Measurements from ENCODE around the gene SLC9A9. TPM values are rescaled to one million over a fixed set of nuclear protein-coding genes. Genes with fewer than 3 reads are reported as not detected.

SLC9A9 gene
- total and polyA plus RNA-seq, 9 of the 15 experiments (the other 6 are each of a cell fraction or from before 2014, with no cell fraction given), result 0.03 to 0.13 TPM; not detected in 7

- no peak for TF ChIP-seq MLLT1 (IDR thresholded peaks at IDR 0.05)
- no peak for TF ChIP-seq HLTF (IDR thresholded peaks at IDR 0.05)
- TF ChIP-seq E2F6 (IDR thresholded peaks at IDR 0.05; ENCODE audit: borderline replicate concordance in 1 of 2, extremely low read depth in 1 of 2, insufficient read depth in 1 of 2, insufficient read length in 1 of 2, low read depth in 1 of 2, low read length in 1 of 2, poor library complexity in 1 of 2, severe bottlenecking in 1 of 2), result no peak
- peak; percentile 33; the same call in 1 of the 2 replicates for TF ChIP-seq CXXC5 (CRISPR knock-in tag; IDR thresholded peaks at IDR 0.05)
- no peak for TF ChIP-seq E2F5 (CRISPR knock-in tag; IDR thresholded peaks at IDR 0.05)
- TF ChIP-seq PRDM10 (IDR thresholded peaks at IDR 0.05; ENCODE audit: partially characterized antibody), result peak; percentile 61
- TF ChIP-seq MED1 (CRISPR knock-in tag; IDR thresholded peaks at IDR 0.05; ENCODE audit: borderline replicate concordance), result no peak
These were observed 251.2 kb downstream of the SLC9A9 start (continued) for GRCh38 chr3:143596957-143597642.
